HG03460 (cell line): ENCODE results near the gene ACOT7.

Experiments used
- ATAC-seq: cut with Tn5 transposase; IDR thresholded peaks from one replicate; pipeline ENCODE4 v1.9.1; 2021; ENCODE audit not compliant: unreplicated experiment

ACOT7 gene

DNA sequence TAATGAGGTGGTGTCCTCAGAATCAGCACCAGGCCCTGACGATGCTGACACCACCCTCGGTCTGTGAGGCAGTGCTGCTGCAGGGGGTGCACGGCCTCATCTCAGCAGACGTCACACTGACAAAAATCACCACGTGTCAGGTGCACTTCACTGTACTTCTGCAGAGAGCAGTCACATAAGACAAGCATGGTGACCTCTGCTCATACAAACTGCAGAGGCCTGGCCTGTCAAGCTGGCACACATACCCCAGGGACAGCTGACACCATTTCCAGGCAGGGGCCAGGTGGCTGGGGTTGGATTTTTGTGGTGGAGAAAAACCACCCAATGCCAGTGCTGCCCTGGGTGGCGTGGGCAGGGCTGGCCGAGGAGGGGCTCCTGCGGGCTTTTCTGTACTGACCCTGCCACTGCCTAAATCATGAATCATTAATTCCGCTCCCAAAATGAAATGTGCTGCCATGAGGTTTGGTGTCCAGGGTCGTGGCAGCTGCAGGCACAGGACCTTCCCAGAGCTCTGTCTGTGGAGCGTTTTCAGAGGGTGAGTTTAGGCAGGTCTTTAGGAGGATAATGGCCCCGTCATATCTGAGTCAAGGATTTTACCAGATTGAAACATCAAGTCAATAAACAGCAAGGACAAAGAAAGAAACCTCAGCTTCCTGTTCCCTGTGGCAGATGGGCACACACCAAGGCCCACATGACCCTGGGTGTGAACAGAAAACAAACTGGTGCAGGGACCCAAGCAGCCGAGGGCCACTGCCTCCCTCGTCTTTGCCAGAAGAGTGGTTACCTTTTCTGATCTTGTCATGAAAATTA is 99.3 kb downstream of the ACOT7 start:
- no peak for ATAC-seq

DNA sequence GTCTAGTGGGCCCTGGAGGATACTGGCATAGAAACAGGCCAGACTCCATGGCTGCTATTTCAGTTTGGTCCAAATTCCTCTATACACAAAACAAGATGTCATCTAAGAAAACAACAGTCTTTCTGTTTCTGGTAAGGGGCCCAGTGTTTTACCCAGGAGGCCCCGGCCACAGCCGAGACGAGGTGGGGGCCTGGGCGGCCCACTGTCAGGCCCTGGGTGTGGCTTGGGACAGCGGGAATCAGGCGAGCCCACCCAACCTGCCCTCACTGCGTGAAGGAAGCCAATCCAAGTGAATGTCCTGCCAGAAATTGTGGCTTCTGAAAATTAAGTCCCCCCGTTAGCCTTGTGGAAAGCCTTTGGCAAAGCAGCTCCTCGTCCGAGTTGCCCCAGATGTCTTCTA is 101.5 kb downstream of the ACOT7 start:
- no peak for ATAC-seq

DNA sequence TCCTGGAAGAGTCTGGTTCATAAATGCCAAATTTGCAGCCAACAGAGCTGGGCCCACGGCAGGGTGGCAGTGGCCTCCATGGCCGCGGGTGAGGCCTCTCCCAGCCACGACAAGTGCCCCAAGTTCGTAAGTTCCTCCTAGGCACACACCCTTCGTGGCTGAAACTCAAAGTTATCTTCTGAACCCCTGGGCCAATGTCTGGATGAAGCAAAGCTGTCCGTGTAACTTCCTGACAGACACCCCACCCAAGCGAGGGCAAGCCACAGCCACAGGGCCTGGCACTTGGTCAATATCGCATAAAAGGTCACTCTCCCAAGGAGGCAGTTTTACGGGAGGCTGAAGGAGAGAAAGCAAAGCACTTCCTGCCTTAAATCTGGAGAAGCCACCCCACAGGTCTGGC is 104.9 kb downstream of the ACOT7 start:
- ATAC-seq, result no peak

DNA sequence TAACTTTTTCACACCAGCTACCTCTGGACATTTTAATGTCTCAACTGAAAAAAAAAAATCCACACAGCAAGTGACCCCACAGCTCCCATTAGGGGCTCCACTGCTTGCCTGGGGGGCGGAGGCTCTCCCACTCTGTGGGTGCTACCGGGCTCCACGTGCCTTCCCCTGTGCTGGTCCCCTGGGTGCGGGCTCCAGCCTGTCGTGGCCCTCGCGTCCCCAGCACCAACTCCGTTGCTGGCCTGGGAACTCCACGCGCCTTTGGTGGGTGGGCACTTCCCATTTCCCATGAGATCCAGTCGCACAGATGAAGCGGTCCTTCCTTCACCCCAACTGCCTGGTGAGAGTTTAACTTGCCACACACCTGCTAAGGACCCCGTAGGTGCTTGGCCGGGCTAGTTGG is 105.5 kb downstream of the ACOT7 start:
- ATAC-seq, result no peak

DNA sequence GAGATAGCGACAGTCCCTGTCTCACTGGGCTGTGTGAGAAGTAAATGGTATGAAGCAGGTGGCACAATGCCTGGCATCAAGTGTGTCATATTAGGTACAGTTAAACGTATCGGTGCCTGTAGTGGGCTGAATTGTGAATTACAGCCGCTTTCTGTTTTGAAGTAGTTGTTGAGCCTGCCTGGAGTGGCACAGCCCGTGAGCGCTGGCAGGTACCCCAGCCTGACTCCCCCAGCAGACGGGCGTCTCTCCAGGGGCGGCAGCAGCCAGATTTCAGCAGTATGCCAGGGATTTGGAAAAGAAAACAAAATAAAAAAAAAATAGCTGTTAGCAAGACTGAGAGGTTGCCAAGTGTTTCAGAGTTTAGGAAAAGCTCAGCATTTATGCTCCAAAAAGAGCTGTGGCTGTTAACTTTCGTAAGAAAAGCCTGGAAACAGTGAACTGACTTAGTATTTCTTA is 106.1 kb downstream of the ACOT7 start:
- no peak for ATAC-seq

DNA sequence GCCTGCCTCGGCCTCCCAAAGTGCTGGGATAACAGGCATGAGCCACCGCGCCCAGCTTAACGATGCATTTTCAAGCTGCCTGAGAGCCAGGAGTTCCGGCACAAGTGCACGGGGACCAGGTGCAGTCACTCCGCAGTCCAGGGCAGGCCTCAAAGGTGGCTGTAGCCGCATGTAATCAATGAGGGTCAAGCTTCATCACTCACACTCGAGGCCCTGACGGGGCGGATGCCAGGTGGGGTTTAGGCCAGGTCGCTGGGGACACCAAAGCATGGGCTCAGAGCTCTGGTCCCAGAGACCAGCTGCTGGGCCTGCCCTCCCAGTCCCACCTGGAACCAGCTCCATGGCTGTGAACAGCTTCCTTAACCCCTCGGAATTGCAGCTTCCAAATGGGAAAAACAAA is 106.5 kb downstream of the ACOT7 start:
- ATAC-seq, result no peak

DNA sequence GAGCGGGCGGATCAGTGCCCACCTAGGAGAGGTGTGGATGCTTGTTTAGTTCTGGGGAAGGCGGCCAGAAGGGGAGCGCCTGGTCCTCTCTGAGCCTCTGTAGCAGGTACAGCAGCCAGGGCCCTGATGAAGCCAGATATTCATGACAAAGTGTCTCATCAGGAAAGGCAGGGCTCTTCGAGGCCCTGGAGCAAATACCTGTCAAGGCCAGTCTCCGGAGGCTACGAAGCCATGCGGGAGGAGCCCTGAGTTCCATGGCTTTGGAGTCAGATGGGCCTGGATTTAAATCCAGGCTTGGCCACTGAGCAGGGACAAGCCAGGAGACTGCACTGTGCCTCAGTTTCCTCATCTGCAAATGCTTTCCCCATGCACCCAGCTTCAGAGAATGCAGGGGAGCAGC is 107.3 kb downstream of the ACOT7 start:
- no peak for ATAC-seq

DNA sequence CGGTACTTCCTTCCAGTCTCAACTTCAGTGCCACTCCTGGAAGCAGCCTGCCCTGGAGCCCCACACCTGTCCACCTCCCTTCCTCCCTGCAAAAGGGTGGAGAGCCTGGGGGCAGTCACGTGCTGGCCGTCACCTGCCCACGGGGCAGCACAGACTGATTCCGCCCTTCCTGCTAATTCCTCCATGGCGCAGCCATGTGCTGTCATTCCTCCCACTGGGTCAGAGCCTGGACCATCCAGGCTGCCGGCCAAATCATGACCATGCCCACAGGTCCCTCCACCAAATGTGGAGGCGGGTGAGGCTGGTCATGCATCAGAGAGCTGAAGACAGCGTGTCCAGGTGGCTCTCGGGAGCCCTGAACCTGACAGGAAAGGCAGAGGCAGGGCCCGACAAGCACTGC is 108.2 kb downstream of the ACOT7 start:
- ATAC-seq, result no peak

DNA sequence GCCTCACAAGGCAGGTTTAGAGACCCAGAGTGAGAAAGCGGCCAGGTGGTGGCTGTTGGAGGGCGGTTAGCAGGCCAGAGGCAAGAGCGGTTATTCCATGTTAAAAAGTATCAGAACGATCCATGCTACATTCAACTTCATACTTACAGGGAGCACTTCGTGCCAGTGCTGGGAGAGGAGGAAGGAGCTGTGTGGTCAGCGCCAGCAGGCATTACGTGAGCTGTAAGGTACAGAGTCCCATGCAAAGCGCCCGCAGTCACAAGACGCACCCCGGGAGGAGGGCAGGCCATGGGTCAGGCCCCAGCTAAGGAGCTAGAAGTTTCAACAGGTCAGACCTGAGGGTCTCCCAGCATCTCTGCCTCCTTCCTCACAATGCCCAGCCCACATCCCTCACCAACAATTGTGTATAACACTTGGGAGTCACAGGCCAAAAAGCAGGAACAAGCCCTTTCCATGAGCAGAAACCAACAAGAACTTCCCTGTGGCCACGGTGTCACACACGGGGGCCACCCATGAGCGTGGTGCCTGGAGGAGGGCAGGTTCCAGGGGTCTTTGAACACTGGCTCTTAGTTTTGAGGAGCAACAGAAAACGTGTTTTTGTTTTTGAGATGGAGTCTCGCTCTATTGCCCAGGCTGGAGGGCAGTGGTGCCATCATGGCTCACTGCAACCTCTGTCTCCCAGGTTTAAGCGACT is 110.8 kb downstream of the ACOT7 start:
- no peak for ATAC-seq

DNA sequence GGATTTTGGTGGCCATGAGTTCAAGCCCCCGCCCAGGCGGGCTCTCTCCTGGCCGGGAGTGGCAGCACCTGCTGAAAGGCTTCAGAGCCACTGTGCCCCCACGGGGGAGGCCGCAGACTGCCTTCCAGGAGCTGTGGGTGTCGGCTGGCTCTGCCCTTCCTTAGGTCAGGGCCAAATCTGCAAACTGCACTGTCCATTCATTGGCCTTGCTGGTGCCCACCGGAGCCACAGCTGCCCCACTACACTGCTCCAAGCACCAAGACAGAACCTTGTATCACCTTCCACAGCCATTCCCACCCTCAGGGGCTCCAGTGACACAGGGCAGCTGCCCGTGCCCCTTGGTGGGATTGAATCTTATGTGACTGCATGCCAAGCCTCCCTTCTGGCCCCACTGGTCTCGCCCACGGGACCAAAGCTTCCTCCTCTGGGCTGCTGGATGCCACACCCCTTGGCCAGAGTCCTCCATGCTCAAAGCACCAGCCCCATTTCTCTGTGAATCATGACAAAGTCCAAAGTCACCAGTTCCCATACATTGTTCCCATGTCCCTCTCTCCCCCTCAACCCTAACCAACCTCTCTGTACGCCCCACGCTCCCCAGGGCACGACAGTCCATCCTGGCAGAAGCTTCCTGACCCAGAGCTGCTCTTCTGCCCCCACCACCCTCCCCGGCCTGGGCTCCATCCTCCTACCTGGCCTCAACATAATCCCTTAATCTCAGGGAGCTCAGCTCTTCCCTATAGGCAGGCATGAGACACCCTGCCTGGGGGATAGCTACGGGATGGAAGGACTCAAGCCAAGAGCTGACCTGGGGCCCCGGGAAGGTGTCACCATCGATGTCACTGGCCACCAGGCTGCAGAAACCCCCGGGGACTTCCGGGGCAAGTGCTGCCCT is 111.8 kb downstream of the ACOT7 start:
- no peak for ATAC-seq

DNA sequence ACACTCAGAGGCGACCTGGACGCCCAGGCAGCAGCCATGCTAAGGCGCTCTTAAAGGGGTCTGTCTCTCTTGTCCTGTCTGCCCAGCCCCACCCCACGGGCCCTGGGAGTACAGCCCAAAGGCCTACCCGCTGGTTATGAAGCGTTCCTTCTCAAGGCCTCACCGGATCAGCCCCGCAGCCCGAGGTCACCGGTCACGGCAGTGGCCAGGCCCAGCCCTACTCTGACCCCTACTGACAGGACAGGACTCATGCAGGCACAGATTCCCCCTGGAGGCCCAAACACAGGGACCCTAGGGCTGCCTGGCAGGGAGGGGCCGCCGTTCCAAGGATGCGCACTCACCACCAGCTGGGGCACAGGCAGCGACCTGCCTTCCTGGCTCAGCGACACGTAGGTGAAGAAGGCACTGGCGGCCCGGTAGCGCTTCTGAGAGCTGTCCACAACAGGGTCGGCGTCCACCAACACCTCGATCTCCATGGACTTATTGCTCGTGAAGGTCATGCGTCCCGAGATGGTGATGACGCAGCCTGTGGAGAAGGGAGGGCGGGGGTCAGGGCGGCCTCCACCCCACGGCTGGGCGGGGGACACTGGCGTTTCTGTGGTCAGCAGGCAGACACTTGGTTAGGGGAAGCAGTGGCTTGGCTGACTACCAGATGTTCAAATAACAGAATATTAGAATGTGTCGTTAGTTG is 112.7 kb downstream of the ACOT7 start:
- no peak for ATAC-seq

DNA sequence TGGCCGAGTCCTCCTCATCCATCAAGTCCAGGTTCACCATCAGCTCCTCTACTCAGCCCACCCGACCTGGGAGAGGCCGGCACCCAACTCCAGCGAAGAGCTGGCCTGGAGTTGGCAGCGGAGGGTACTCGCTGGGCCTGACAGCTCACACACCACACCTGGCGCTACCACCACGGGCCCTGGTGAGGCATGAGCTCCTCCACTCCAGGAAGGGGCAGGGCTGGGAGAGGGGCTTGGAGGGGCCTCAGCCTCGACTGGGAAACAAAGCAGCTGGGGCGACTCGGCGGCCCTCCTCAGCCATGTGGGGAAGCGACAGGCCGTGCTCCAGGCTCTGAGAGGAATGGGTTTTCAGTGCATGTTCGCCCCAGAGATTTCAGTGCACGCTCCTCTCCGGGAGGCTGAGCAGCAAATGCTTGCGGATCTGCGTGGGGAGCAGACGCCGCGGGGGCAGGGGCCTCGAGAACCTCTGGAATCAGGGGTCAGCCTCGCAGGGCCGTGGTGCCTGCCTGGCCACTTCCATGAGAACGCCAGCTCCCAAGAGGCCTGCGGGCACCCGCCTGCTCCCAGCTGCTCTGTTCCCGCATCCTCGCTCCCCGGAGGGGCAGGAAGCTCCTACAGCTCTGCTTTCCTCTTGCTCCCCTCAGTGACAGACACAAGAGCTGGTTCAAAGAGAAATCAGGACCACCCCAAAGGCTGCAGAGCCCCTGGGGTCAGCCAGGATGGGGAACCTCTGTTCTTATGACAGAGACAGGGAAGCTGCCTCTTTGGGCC is 113.8 kb downstream of the ACOT7 start:
- no peak for ATAC-seq

DNA sequence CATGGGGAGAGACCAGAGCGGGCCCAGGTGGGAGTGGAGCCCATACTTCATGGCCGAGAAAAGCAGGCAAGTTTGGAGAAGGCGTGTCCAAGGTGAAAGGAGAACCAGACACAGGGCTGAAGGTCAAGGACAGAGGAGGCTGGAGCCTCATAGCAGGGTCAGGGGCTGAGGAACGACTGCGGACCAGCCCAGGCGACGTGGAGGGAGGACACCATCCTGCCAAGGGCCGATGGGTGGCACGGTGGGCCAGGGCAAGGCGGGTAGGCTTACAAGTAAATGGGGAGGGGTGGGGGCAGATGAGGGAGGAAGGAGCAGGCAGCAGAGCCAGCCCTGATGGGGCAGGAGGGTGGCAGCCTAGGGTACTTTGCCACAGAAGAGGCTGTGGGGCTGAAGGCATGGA is 114.5 kb downstream of the ACOT7 start:
- ATAC-seq, result no peak

DNA sequence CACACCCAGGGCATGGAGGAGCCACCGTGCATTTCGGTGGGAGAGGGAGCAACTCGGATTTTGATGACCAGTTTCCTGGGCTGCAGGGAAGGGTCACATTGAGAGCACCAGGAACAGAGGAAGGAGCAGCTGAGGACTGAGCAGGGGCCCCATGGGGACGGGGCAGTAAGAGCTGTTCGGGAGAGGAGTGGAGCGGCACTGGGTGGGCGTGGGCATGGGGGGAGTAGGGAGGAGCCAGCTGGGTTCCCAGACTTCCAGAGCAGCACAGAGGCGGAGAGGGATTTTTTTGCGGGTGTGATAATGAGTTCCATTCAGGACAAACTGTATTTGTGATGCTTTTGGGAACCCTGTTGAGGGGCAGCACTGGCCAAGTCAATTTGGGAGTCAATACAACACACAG is 115.3 kb downstream of the ACOT7 start:
- no peak for ATAC-seq

DNA sequence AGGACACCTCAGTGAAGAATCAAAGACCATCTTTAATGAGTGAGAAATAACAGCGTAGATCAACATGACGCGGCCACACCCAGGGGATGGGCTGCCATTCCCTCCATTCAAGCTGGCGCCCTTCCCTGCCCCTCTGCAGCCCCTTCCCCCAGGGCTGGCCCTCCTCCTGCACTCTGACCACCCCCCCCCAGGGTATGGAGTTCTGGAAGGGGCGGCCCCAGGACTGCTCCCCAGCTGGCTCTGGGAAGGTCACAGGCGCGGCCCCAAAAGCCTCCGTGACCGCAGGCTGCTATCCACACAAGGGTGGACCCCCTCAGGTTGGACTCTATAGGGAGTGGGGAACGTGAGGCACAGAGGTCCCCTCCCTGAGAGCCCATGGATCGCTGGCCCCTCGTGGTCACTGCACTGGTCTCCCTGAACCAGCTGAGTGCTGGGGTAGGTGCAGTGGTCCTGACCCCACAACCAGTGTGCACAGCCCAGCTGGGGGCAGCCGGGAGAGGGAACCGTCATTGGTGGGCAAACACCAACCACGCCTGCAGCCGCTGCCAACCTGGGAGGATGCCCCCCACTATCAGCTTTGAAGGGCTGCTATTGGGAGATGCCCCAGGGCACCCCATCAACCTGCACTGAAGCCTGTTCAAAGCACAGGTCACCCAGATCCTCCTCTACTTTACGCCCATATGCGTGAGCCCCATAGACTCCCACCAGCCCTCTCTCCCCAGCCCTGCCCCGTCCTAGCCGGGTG is 116.6 kb downstream of the ACOT7 start:
- ATAC-seq, result no peak

DNA sequence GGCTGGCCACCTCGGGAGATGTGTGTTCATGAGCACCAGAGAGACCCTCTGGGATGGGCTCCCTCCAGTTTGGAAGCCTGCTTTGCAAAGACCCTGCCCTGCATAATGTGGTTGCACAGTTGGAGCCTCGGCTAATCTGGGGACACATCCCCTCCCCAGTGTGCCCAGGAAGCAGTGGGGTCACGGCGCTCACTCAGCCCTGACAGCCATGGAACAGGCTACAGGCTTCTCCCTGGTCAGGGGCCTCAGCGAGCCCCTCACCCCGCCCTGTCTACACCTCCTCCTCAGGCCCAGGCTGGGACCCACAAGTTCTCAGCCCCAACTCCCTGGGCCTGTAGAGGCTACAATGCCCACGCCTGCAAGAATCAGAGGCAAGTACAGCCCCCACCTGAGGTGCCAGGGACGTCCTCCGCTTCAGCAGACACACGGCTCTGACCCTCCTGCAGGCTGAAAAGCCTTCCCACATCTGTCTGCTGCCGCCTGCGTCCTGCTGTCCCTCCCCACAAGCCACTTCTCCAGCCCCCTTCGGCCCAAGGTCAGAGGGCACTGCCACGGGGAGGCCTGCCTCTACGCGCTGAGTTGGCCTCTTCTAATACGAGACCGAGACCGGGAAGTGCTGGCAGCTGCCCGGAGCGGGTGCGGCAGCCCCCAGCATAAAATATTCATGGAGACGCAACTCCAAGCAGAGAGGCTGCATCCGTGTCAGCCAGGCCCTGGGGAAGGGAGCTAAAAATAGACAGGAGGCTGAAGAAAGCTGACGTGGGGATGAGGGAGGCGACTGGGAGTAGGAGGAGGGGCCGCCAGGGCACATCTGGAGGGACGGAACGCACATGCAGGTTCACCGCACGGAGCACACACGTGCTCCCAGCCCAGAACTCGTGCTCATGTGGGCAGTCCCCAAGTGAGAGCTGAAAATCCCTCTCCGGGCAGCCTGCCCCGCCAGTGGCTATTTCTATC is 117.5 kb downstream of the ACOT7 start:
- no peak for ATAC-seq

DNA sequence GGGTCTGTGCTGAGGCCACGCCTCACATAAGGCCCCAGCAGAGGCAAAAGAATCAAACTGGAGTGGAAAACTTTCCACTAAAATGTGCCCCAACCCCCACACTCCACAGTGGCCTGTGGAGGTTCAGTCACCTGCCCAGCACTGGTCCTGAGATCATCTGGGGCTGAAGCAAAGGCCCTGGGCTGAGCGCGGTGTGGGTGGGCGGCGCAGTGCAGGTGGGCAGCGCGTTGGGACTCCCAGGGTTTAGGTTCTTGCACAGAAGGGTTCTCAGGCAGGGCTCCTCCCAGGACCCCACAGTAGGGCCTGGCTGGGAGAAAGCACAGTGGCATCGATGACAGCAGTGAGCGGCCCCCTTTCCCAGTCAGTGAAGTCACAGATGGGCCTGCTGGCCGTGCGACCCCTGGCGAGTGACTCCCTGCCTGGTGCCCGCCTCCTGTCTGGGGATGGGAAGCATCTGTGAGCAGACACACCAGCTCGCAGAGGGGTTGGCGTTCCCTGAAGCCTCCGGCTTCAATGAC is 118.9 kb downstream of the ACOT7 start:
- no peak for ATAC-seq

DNA sequence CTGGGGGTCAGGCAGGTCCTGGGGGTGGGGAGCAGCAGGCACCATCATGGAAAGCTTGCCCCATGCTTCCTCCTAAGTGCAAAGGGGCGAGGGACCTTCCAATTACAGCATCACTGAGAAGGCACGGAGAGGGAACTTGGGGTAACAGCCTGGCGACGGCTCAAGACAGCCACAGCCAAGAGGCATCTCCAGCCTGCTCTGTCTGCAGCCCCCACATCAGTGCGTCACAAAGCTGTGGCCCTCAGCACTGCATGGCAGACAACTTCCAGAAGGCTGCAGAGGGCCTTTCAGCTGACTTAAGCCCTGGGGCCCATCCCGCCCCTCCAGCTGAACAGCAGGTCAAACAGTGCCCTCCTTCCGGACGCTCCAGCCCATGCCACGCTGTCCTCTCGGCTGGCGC is 119.5 kb downstream of the ACOT7 start:
- ATAC-seq, result no peak
